Activated CD4-positive, alpha-beta T cell treated with anti-CD3 and anti-CD28 coated beads, Interleukin-2, Interleukin-6, amounts not matched to agents 100 ng/mL and 50 ng/mL, durations not matched to agents 16 hours and 8 hours (primary cell): Measurements from ENCODE around the gene RECK.
A peak's percentile ranks its signal among the peaks of the same experiment; 100 is the strongest.

Source experiments
- DNase-seq: peaks from one replicate; pipeline ENCODE4 v3.0.0-alpha.2; 2020

Gene RECK

DNA sequence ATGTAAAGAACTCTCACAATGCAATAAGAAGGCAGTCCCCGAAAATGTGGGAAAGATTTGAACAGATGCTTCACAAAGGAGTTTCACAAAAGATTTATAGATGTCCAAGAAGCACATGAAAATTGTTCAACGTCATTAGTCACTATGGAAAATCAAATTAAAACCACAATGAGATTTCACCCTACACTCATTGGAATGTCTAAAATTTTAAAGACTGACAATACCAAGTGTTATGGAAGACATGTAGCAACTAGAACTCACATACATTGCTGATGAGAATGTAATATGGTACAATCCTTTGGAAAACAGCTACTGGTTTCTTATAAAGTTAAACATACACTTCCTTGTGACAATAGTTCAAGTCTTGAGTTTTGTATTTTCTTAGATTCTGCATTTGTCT is 11.0 kb upstream of the RECK start:
- no peak for DNase-seq

GRCh38 chr9:36029202-36029601 is 7.5 kb upstream of the RECK start:
- no peak for DNase-seq

DNA sequence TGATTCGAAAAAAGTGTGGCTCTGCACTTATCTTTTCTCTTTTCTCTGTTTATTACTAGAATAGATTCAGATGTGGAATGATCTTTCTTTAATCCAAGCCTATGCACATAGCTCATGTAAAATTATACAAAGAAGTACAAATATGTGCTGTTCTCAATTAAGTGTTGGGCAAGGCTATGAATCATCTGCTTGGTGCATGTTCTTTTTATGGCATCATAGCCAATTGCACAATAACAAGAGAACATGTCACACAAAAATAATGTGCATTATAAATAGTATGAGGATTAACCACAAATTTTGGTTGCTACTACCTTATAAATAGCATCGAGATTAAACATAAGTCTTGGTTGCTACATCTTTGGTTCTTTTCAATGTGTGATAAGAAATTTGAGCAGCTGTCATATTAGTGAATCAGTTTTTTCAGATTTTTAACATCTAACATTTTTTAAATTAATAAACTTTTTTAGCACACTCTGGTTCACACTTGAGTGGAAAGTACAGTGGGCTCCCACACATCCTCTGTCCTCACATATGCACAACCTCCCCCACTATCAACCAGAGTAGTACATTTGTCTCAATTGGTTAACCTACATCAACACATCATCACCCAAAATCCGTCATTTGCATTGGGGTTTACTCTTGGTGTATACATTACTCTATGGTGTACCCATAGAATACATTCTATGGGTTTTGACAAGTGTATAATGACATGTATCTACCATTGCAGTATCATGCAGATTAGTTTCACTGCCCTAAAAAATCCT is 6.8 kb upstream of the RECK start:
- no peak for DNase-seq

GRCh38 chr9:36030871-36031270 is 5.8 kb upstream of the RECK start:
- no peak for DNase-seq

DNA sequence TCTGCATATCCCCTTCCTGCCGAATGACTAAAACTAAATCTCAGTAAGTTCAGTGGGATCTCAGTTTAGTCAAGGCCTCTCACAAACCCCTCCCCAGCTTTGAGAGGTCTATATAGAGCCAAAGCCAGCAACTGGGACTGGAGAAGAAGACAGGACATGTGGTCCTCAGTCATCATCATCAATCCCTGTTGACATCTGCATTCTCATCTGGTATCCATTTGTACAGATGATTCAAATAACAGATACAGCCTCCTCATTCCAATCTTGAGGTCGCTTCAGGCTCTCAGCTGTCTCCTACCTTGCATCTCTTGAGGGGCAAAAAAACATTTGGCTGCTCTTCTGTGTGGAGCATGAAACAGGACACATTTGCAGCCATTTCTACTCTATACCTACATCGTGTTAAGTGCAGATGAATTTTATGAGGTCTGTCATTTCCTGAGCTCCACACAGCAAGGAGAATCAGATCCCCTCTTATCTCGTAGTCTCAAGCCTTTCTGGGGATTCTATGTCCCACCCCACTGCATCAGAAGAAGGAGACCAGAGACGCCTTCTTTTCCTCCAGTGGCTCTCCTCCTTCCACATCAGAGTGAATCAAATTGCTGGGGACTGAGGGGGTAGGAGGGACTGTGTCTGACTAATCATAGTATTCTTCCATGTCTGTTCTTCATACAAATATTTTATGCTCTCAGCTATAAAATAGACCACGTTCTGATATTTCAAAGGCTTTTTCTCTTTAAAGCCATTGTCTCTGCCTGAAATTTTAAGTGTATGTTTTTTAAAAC is 4.7 kb upstream of the RECK start:
- no peak for DNase-seq

- no peak for DNase-seq
Measured at GRCh38 chr9:36033788-36034187, 2.9 kb upstream of the RECK start.

DNA sequence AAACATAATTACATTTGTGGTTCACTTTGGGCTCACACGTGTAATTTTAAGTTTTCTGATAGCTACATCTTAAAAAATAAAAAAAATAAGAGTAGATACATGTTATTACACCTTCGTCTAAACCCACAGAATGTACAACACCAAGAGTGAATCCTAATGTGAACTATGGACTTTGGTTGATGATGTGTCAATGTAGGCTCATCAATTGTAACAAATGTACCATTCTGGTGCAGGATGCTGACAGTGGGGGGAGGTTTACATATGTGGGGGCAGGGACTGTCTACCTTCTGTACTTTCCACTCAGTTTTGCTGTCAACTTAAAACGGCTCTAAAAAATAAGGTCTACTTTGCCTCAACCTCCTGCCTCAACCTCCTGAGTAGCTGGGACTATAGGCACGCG is 2.5 kb upstream of the RECK start:
- DNase-seq = no peak

DNA sequence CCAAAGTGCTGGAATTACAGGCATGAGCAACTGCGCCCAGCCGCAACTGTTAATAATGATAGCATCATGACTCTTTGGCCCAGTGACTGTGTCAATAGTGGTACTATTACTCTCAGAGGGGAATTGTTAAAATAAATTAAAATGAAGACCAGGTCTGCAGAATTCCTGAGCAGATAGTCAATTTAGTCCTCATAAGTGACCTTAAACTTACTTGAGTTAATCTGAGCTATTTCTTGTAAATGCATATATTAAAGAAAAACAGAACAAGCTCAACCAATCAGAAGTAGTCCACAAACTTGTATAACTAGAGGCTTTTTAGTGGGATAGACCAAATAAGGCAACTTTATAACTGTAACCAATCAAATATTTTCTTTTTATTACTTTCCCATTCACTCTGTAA is 1.7 kb upstream of the RECK start:
- no peak for DNase-seq

DNA sequence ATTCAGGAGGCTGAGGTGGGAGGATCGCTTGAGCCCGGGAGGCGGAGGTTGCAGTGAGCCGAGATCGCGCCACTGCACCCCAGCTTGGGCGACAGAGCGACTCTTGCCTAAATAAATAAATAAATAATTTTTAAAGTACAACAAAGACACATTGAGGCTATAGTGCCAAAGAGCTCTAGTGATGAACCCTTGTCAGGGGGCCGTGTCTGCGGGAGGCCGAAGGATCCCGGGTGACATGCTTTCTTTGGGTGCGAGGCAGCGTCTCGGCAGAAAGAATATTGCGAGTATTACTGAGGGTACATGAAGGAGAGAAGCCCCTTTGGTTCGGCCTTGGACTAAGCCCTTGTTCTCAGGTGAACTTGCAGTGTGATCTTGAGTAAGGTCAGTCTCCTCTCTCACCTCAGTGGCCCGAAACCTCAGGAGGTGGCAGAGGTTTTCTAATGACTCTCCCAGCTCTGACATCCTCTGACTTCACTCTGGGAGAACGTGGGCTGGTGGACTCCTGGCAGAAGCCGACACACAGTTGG is 397 bp upstream of the RECK start:
- no peak for DNase-seq

GRCh38 chr9:36037549-36038122 is 923 bp downstream of the RECK start:
- no peak for DNase-seq

DNA sequence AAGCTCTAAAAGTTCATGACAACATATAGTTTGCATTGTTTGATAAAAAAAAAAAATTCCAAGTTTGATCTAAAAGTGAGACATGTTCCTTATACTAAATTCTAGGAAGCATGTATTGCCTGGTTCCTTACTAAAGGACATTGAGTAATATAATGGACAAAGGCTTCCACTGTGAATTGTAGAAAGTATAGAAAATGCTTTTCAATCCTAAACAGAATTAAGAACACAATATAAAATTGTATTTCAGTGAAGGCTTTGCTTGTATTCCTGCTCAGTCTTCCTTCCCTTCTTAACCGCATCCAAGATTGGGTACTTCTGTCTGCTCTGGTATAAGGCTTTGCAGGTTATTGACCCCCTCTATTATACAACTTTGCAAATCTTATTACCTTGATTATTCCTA is 2.4 kb downstream of the RECK start:
- DNase-seq = no peak

- no peak for DNase-seq
Measured at GRCh38 chr9:36039696-36040095, 3.0 kb downstream of the RECK start.

DNA sequence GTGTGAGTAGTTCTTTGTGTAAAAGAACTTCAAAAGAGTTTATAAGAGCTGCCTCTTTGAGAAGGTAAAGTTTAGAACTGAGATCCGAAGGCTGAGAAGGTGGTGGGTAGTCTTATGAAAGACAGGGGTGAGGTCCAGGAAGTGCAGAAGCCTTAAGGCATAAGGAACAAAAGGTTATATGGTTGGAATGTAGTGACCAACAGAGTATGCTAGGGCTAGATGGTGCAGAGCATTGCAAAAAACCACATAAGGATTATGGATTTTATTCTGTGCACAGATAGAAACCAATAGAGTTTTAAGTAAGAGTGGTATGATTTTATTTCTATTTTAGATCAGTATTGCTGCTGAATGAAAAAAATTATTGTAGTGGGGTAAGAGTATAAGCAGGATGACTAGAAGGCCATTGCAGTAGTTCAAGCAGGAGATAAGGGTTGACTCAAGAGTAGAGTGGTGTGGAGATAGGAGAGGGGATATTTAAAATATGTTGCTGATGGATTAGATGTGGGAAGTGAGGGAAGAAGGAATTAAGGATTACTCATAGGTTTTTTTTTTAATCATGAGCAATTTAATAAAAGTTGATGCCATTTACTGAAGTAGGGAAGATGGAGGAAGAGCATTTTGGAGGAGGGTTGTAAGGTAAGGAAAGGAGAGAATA is 3.7 kb downstream of the RECK start:
- no peak for DNase-seq

DNA sequence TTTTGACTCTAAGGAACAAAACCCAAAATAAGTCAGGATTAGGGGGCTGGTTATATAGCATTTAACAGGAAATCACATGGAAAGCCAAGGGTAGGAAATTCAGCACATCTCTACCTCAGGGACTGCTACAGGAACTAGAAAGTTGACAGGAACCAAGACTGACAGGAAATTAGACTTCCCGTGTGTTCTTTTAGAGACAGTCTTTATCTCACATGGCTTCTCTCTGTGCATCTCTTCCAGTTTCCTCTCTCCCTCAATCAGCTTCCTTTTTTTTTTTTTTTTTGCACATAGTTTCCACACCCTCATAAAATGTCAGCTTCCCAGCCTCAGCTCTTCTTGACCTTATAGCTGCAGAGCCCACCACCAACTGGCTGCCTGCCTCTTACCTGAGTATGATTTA is 4.8 kb downstream of the RECK start:
- DNase-seq = no peak

DNA sequence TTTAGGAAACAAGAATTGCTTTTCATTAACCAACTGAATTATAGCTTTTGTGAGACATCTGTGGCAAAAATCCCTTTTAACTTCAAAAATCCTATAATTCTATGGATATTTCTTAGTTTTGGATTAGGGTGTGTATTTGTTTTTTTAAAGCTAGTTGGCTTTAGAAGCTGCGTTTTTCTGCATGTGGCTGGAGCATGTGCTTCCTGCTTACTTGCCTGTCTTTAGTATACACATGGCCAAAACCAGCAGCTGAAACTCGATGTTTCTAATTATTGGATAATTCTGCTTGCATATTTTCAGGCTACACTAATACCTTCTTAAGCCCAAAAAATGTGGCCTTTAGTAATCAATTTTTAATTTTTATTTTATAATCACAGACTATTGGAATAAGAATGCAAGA is 8.9 kb downstream of the RECK start:
- DNase-seq = no peak

DNA sequence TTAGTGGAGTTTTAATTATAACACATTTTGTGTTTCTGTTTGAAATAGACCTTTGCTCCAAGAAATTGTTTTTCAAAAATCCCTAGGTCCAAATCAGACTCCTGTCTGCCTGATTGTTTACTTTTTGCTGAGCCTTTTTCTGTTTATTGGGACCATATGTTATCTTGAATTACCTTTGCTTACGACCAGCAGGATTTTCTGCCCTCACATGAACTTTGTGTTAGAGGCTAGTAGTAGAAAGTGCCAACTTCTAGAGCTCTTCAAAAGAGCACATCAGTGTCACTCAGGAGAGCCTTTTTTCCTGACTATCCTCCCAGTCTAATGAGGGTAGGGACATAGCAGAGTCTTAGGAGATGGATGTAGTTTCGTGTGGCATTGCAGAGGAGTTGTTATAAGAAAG is 10.2 kb downstream of the RECK start:
- no peak for DNase-seq

GRCh38 chr9:36049408-36049807 is 12.7 kb downstream of the RECK start:
- DNase-seq = no peak

DNA sequence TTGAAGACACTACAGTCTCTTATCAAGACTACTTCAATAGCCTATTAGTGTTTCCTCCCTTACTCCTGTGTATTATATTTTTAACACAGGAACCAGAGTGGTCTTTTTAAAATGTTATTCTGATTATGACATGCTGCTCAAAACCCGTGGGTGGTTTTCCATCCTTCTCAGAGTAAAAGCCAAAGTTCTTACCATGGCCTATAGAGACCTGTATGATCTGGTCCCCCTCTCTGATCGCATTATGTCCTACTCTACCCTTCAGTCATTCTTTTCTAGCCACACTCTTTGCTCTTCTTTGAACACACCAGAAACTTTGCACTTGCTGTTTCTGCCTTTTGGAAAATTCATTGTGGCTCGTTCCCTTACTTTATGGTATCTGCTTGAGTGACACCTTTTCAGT is 13.8 kb downstream of the RECK start:
- no peak for DNase-seq

GRCh38 chr9:36051317-36051716 is 14.6 kb downstream of the RECK start:
- peak; percentile 22 for DNase-seq

DNA sequence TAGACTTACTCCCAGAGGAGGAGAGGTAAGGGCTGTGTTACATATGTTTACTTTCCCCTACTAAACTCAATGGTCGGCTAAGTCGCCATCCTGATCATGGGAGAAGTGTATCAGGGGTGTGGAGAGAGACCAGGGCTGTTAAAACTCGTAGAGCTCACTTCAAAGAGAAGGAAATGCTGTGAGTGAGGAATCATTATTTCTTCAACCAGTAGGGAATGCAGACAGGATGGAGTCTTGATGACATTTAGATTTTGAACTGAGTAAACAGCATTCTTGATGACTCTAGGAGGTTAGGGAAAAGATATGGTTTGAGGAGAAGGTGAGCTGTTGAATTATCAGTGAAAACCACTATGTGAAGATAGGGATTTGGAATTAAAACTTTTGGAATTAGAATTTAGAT is 17.3 kb downstream of the RECK start:
- DNase-seq = no peak

DNA sequence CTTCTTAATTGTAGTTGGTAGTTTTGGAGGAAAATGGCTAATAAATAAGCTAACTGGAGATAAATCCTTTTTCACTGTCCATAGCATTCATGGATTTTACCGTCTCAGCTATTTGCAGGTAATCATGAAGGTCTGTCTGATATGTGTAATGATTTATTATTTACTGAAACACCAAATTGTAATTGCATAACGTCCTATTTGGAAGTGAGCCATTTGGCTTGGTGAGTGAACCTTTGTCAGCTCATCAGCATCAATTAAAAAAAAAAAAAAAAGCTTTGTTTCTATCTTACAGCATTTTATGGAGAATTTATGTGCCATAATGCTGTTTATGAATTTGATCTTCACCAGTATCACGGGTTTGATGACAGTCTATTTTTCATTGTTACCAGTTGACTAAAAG is 20.2 kb downstream of the RECK start:
- DNase-seq = no peak

- no peak for DNase-seq
Measured at GRCh38 chr9:36063804-36064447, 27.2 kb downstream of the RECK start.

DNA sequence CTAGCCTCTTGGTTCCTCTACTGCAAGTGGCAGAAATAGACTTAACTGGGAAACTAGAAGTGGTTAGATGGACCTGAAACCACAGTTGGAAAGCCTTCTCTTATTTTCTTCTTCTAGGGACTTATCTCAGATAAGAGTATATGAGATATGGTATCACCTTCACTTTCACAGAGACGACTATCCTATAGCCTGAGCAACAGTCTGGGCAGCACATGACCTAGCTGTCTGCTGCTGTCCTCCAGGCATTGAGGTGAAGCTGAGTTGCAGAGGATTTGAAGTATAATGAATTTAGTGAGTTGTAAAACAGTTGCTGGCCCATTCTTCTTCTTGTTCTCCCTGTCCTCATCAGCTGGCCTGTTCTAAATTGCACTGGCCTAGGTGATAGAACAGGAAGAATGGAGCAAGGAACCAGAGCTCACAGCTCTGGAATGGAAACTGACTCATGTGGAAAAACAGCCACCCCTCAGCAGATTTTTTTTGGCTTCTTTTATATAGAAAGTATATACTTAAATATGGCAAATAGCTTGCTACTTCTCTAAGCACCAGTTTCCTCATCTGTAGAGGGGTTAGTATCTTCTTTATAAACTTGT is 27.8 kb downstream of the RECK start:
- DNase-seq = no peak
